Kidney epithelial cell (primary cell): ENCODE results near the gene AUNIP. TPM values are rescaled to one million over a fixed set of nuclear protein-coding genes. Genes with fewer than 3 reads are reported as not detected.

Experiments used
- DNase-seq: peaks from one replicate; pipeline ENCODE4 v3.0.0-alpha.2; 2010; ENCODE audit warnings: low read depth
- H3K27me3 ChIP-seq: 2 replicates; pipeline ENCODE4 v1.6.0; 2011; ENCODE audit warnings: low read length; ENCODE audit not compliant: control insufficient read depth, insufficient read depth
- H3K36me3 ChIP-seq: 2 replicates; pipeline ENCODE4 v1.5.1; 2011; ENCODE audit warnings: low read length; ENCODE audit not compliant: control insufficient read depth, insufficient read depth
- H3K4me3 ChIP-seq: 2 replicates; pipeline ENCODE4 v1.5.1; 2011; ENCODE audit warnings: low read depth, mild to moderate bottlenecking, control low read depth, low read length
- total RNA-seq: library from RNA; depleted of rRNA; stranded (reverse); fragments of >200 nt; gene quantifications from 2 replicates; pipeline ENCODE4 v1.2.3, GENCODE V29; 2015
- TF ChIP-seq, protein P1 (sequence below): IDR thresholded peaks from 2 replicates; pipeline ENCODE4 v1.5.1; 2011; ENCODE audit warnings: mild to moderate bottlenecking, moderate library complexity, low read length, control low read depth, inconsistent platforms; ENCODE audit not compliant: insufficient read depth, poor library complexity, severe bottlenecking

AUNIP gene
- total RNA-seq, 1 donor from 2014 or later: 1.7 TPM

GRCh38 chr1:25899792-25900191, 40.5 kb upstream of the AUNIP start:
- Histone ChIP-seq H3K4me3 (no peak overlapping the region), H3K27me3 (no peaks in the 10 kb centered on the region), H3K36me3 (peaks cover 4% of the 10 kb centered on the region)
- TF ChIP-seq, protein P1, sequence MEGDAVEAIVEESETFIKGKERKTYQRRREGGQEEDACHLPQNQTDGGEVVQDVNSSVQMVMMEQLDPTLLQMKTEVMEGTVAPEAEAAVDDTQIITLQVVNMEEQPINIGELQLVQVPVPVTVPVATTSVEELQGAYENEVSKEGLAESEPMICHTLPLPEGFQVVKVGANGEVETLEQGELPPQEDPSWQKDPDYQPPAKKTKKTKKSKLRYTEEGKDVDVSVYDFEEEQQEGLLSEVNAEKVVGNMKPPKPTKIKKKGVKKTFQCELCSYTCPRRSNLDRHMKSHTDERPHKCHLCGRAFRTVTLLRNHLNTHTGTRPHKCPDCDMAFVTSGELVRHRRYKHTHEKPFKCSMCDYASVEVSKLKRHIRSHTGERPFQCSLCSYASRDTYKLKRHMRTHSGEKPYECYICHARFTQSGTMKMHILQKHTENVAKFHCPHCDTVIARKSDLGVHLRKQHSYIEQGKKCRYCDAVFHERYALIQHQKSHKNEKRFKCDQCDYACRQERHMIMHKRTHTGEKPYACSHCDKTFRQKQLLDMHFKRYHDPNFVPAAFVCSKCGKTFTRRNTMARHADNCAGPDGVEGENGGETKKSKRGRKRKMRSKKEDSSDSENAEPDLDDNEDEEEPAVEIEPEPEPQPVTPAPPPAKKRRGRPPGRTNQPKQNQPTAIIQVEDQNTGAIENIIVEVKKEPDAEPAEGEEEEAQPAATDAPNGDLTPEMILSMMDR: no peak
- no peak for DNase-seq

DNA sequence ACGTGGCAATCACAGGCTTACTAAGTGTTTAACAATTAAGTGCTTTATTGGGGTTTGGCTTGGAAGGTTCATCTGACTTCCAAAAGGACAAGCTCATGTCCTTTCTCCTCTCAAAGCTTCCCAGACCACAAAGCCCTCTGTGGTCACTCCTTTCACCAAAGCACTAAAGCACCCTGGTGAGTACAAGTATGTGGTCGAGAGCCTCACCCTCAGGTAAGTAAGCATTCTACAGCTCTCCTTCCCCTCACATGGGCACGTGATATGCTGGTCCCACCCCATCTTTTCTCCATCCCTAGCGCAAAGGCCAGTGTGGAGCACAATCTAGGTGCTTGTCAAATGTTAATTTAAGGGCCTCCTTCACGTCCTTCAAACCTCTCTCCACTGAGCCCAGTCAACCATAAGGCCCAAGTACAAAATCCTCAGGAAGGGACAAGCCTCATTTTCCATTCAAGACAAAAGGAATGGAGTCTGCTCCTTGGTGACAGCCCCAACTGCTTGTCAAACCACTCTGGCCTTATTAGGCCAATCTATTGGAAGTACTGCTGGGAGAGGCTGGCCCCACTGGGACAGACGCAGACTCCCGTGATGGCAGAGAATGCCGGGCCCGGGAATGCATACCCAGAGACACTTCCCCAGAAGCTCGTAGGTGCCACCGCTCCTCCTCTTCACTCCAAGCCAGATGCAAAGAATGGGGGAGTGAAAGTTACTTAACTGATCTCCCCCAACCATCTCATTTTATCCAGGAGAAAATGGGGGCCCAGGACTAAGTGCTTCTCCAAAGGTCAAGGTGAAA, 39.2 kb upstream of the AUNIP start:
- no peaks in the 10 kb centered on the region for H3K27me3 ChIP-seq
- peaks cover 5% of the 10 kb centered on the region for H3K36me3 ChIP-seq
- no peak overlapping the region for H3K4me3 ChIP-seq
- no peak for DNase-seq
- TF ChIP-seq, protein P1: no peak

DNA sequence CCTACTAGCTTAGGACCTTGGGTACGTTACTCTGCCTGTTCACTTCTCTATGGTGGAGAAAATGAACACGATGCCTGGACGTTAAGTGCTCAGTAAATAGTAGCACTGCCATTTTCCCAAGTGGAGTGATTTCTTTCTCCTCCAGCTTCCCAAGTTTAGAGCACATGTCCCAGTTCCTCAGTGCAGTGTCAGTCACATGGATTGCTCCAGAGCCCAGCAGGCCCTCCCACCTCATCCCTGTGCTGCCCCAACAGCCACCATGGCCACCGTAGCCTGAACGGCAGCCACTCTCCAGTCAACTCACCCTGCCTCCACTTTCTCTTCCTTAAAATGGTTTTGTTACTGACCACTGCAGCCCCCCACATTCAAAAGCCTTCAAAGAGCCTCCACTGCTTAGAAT, 38.5 kb upstream of the AUNIP start:
- TF ChIP-seq, protein P1: no peak
- DNase-seq: no peak
- no peak overlapping the region for H3K4me3 ChIP-seq
- peaks cover 5% of the 10 kb centered on the region for H3K36me3 ChIP-seq
- no peaks in the 10 kb centered on the region for H3K27me3 ChIP-seq

DNA sequence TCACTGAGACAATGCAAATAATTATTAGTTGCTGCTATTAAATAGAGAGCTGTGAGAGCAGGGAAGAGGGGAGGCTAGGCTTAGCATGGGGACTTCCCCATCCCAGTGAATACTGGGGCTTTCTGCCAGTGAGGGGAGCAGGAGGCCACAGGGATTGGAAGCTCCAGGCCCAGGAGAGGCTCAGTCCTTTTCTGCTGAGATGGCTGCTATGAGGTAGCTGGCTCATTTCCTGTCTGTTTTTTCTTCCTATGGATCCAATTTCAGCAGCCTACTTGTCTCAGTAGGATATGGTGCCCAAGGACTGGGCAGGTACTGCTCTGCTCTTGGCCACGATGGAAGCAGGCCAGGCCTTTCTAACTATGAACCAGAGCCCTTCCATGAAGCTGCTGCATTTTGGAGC, 37.0 kb upstream of the AUNIP start:
- no peaks in the 10 kb centered on the region for H3K27me3 ChIP-seq
- H3K36me3 ChIP-seq: peaks cover 3% of the 10 kb centered on the region
- no peak for DNase-seq
- TF ChIP-seq, protein P1: no peak
- no peak overlapping the region for H3K4me3 ChIP-seq

- Histone ChIP-seq H3K27me3 (no peaks in the 10 kb centered on the region), H3K36me3 (peaks cover 3% of the 10 kb centered on the region), H3K4me3 (no peak overlapping the region)
- TF ChIP-seq, protein P1: peak; percentile 100
- peak; percentile 49 for DNase-seq
These were observed 36.2 kb upstream of the AUNIP start for GRCh38 chr1:25895365-25895990.
